Activated T-cell treated with anti-CD3 and anti-CD28 coated beads for 4 hours (primary cell): ENCODE results near the gene MED17.
"Not testable (repeated sequence)": the region's sequence is repeated elsewhere in the genome, so short reads cannot be mapped to it uniquely, and the experiment has no call there.

Experiments
- DNase-seq: peaks from one replicate; pipeline ENCODE4 v3.0.0-alpha.2; 2020

The MED17 gene, protein sequence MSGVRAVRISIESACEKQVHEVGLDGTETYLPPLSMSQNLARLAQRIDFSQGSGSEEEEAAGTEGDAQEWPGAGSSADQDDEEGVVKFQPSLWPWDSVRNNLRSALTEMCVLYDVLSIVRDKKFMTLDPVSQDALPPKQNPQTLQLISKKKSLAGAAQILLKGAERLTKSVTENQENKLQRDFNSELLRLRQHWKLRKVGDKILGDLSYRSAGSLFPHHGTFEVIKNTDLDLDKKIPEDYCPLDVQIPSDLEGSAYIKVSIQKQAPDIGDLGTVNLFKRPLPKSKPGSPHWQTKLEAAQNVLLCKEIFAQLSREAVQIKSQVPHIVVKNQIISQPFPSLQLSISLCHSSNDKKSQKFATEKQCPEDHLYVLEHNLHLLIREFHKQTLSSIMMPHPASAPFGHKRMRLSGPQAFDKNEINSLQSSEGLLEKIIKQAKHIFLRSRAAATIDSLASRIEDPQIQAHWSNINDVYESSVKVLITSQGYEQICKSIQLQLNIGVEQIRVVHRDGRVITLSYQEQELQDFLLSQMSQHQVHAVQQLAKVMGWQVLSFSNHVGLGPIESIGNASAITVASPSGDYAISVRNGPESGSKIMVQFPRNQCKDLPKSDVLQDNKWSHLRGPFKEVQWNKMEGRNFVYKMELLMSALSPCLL

DNA sequence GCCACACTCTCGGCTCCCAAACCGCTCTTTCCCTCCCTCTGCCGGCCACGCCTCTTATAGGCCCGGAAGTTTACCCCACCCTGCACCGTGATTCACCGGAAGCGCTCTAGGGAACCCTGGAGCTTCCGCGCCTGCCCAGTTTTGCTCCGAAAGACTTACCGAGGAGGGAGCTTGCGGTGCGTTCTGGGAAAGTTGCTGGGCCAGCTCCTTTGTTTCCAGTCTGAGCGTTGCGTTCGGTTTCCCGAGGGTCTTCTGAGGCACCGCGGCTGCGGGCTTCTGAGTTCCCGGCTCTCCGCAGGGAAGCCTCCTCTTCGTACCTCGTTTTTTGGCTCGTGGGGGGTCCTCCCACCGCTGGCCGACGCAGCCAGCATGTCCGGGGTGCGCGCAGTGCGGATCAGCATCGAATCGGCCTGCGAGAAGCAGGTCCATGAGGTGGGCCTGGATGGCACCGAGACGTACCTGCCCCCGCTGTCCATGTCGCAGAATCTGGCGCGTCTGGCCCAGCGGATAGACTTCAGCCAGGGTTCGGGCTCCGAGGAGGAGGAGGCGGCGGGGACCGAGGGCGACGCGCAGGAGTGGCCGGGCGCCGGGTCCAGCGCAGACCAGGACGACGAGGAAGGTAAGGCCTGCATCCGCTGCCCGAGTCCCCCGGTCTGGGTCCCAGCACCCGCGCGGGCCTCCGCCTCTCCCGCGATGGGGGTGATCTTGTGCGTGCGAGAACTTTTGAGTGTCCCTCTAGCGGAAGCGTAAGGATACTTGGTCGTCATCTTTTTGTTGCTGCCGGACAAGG, at the start of gene MED17:
Gene MED17, plus strand, starts transcription at position 138 of the 790 bp plus-strand sequence. Its CDS starts 232 bp downstream, at position 370.
- DNase-seq, result peak; percentile 86

DNA sequence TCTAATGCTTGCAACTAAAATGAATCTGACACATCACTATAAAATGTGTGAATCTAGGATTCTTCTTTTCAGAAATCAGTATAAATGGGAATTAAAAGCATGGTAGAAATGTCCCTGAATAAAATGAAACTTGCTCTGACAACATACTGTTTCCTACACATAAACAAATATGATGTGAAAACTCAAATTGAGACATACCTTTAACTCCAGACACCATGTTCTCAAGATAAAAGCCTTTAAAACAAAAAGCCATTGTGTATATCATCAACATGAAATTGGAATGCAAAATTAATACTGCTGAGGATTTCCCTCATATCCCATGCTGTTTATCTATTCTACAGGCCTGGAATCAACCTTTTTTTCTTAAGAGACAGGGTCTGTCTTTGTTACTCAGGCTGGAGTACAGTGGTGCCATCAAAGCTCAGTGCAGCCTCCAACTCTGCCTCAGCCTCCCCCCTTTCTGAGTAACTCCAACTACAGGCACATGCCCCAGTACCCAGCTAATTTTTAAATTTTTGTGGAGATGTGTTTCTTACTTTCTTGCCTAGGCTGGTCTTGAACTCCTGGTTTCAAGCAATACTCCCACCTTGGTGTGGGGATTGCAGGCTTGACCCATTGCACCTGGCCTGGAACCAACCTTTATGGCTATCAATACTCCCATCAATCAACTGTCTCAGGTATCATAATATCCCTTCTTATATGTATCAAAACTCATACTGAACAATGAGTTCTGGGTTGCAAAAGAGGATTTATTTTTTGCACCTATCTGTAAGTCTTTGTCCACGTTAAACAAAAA, 49.5 kb upstream of the MED17 start:
- DNase-seq, result no peak

DNA sequence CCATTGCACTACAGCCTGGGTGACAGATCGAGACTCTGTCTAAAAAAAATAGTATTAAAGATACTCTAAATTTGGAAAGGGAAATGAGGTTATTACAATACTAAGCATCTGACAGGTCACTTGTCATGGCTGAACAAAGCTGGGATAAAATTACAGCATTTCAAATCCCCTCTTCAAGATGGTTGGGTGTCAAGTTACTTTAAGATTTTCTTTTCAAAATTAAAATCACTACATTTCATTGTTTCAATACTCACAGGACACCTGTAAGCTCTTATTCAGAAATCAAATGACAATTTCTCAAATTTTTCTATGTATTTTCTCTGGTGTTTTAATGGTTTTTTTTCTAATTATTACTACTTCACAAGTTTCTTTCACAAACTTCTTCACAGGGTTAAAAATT, 48.5 kb upstream of the MED17 start:
- no peak for DNase-seq

DNA sequence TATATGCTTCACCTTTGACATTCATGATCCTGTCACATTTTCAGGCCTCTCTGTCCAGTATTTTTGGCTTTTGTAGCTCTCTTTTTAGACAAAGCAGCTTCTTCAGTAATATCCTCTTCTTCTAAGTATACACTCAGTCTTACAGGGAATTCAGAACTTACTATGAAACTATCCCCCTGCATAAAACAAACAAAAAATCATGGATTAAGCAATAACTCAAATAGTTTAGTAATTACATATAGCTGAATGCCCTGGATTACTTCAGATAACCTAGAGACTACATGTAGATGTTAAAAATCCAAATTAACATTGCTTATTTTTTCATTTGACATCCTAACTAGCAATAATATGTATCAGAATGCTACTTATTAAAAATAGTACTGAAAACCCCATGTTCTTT, 48.0 kb upstream of the MED17 start:
- no peak for DNase-seq

DNA sequence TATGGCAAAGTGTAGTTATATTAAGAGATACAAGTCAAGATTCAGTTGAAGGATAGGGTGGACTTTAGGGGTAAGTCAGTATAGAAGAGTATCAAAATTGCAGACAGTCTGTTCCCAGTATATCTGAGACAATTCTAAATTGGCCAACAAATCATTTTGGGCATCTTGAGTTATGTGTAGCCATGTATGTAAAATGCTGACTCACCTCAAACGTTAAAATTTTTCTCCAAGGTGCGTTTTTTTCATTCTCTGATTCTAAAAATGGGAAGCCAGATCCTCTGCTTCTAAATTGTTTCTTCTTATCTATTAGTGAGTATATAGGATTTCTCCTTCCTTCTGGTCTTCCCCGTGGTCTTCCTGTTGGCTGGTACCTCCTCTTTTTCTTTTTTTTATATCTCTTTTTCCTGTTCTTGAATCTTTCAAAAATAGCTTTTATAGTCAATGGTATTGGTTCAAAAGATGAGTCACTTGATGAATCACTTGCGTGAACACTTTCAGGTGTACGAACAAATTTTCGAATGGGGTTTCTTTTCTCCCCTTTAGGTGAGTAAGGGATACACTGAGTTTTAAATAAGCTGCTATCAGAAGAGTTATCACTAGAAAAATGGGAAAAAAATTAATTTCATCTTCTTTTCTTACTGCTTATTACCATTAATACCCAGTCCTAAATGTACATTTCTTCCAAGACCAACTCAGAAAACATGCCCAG, 46.0 kb upstream of the MED17 start:
- no peak for DNase-seq

DNA sequence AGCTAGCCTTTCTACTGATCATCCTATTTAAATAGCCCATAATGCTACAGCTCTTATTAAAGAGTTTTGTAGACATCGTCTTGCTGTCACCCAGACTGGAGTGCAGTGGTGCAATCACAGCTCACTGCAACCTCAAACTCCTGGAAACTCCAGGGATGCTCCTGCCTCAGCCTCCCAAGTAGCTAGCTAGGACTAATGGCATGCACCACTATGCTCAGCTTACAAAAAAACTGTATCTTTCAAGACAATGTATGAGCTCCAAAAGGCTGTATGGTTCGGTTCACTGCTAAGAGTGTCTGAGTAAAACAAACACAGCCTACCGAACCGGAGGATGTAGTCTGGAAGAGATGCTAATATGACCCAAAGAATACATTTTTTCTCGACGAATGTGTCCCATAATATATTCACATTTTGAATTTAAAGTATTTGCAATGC, 45.4 kb upstream of the MED17 start:
- no peak for DNase-seq

DNA sequence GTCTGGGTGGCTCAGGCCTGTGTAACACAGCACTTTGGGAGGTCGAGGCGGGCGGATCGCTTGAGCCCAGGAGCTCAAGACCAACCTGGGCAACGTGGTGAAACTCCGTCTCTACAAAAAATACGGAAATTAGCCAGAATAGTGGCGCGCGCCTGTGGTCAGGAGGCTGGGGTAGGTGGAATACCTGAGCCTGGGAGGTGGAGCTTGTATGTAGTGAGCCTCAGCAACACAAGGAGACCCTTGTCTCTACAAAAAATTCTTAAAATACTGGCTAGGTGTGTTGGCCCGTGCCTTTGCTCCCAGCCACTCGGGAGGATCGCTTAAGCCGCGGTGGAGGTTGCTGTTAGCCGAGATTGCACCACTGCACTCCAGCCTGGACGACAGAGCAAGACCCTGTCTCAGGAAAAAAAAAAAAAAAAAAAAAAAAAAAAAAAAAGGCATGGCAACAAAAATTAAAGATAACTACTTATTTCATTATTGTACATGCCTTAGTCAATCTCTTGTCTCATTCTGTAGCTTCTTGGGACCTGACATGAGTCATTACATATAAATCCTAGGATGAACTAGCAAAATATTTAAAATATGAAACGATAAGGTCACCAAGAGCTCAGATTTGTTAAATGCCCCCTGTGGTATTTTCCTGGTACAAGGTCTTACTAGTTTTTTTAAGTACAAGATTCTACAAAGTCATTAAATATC, 43.9 kb upstream of the MED17 start:
- DNase-seq, result peak; percentile 20

DNA sequence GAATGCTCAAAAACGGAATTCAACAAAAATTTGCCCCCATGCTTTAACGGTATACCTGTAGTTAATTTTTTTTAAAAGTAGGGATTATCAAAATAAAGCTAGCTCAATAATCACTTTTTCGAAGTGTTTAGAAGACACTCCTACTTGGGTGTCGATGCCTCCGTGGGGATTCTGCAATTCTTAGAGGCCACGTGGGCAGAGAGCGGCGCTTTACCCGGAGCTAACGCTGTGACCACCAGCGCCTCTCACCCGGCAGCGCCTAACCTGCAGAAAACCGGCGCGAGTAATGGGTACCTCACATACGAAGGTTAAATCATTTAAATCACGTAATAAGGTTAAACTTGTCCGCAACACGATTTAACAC, 43.4 kb upstream of the MED17 start:
- DNase-seq, result peak; percentile 52

DNA sequence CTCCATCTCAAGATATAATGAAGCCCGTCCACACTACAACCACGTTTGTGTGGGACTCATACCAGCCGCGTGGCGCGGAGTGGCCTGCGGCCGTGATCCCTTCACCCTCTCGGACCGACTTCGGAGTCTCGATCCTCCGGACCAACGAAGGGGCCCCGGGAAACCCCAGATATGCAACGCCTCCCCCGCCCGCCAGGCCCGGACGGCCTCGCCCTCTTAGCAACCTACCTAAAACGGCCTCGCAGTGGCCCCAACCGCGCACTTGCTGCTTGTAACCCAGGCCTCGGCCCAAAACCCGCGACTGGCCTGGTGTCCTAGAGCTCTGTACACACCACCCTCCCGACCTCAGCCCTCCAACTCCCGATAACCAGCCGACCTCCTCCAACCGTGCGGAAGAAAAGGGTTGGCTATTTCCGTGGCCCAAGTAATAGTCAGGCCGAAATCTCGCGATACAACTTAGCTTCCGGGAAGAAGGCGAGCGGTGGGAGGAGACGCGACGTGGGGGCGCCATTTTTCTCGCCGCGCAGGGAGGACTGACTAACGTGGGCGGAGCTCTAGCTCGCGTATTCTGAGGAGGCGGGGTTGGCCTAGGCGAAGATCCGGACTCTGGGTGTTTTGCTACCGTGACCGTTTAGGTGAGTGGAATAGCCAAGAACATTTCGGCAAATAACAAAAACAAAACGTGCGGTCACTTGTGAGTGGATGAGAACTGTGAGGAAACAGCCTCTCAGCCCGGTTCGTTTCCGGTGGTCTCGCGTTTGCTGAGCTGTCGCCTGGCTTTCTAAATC, 42.8 kb upstream of the MED17 start, which contains the start of the genes C11orf54 and TAF1D:
Gene C11orf54, plus strand, starts transcription at position 579 of the 788 bp plus-strand sequence. CDS start 5,722 bp downstream, outside the sequence.
Gene TAF1D, minus strand, starts transcription at position 402 of the 788 bp plus-strand sequence. CDS start 2,191 bp downstream, outside the sequence.
- DNase-seq, result peak; percentile 97

DNA sequence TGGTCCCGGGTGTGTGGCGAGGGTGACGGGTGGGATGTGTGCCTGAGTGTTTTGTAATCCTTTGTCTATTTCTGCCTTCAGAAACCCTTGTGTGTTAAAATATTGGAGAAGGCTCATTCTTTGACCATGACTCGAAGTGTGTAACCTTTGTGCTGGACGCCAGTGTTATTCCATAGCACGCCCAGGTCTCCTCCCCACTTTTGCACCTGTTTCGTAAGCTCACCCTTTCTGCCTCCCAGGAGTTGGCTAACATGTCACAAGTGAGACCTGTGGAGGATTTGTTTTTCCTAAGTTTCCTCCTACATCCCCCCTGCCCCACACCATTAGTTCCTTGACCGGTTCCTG, 42.2 kb upstream of the MED17 start:
- no peak for DNase-seq

DNA sequence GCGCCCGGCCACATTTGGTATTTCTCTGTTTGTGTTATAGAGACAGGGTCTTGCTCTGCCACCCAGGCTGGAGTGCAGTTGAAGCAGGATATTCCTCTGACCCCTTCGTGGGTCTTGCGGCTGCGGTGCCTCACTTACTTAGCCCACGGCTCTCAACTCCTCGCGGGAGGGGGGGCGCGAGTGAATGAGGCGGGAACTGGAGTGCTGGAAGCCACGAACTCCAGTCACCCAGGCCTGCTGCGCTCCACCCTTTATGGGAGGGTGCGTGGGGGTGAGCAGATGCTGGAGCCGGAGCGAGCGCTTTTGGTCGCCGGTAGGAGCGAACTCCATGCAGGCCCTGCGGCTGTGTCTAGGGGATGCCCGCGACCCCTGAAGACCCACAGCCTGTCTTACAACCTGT, 40.8 kb upstream of the MED17 start:
- no peak for DNase-seq

DNA sequence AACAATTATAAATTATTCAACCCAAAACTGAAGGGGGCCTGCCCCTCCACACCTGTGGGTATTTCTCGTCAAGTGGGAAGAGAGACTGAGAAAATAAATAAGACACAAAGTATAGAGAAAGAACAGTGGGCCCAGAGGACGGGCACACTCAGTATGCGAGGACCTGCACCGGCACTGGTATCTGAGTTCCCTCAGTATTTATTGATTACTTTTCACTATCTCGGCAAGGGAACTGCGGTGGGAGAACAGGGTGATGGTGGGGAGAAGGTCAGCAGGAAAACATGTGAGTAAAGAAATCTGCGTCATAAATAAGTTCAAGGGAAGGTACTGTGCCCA, 39.4 kb upstream of the MED17 start:
- DNase-seq, result no peak

DNA sequence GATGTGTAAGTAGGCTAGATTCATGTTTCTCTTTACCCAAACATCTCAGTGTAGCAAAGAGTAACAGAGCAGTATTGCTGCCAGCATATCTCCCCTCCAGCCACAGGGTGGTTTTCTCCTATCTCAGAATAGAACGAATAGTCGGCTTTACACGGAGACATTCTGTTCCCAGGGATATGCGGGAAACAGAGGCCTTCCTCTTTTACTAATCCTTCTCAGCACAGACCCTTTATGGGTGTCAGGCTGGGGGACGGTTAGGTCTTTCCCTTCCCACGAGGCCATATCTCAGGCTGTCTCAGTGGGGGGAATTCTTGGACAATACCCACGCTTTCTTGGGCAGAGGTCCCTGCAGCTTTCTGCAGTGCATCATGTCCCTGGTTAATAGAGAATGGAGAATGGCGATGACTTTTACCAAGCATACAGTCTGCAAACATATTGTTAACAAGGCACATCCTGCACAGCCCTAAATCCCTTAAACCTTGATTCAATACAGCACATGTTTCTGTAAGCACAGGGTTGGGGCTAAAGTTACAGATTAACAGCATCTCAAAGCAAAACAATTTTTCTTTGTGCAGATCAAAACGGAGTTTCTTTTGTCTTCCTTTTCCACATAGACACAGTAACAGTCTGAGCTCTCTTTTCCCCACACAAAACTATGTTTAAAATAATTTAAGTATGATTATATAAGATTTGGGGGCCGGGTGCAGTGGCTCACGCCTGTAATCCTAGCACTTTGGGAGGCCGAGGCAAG, 38.9 kb upstream of the MED17 start:
- not testable (repeated sequence) for DNase-seq

DNA sequence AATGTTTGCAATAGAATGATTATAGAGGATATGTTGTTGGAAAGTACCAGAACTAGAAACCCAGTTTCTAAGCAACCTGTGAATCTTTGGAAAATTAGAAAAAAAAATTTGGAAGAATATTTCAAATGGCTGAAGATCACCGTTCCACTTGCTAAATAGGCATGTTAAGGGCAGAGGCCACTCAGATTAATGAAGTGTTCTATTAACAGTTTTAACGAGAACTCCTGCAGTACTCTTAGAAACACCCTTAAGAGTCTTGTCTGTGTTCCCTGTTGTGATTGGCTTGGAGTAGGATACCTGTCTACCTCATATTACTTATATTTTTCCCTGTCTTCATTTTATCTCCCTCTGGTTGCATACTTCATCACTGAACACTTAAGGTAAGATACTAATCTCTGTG, 38.0 kb upstream of the MED17 start:
- DNase-seq, result no peak

DNA sequence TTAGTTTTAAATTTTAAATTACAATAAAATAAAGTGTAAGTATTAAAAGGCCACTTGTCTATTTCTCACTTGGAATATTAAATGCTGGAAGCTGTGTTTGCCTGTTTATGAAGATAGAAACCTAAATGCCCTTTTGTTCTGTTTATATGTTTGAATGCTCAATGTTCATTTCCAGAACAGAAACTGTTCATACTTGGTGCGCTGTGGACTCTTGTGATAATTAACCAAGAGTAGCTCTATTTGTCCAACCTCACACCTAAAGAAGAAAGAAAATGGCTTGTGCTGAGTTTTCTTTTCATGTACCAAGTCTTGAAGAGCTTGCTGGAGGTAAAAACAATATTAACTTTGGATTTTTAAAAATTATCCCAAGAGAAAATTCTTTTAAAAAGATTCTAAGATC, 37.0 kb upstream of the MED17 start:
- DNase-seq, result no peak

DNA sequence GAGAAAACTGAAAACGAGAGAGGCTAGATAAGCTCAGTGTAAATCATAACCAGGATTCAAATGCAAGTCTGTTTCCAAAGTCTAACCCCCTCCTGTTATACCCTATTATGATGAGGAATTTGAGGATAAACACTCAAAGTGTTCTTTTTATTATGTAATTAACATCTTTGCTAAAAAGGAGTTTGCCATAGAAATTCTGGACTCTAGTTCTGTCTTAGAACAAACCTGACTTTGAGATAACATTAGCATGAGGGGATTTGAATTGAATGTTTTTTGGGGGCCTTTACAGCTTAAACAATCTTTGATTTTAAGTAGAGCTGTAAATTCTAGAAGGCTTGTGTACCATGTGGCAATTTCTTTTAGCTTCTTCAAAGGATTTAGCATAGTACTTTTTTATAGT, 33.1 kb upstream of the MED17 start:
- no peak for DNase-seq

DNA sequence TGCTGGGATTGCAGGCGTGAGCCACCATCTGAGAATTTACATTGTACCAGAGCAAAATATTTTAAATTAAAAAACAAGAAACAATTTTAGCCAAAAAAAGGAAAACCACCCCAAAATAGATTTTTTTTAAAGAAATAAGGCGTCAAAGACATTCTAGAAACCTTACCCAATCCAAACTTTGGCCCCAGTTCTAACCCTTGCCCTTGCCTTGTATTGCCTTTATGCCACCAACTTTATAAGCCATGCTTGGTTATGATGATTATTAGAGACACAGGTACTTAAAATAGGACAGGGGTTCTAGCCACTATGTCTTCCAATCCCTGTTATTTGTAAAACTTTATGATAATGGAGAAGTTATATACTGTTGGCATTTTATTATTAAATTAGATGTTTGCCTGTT, 30.8 kb upstream of the MED17 start:
- no peak for DNase-seq

DNA sequence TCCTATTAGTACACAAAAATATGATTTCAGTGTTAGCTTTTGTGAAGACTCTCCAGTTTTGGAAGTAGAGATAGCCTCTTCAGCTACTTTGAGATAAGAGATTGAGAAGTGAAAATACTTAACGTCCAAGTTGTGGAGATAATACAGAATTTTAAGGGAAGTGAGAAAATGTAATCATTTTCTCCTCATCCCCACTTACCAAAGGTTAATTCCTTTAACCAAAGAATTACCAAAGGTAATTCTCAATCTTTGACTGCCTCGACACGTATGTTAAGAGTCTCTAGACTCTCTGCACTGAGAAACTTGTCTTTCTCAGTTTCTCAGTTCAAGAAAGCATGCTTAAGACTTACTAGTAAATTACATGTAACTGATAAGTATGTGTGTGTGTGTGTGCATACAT, 27.3 kb upstream of the MED17 start:
- DNase-seq, result no peak

DNA sequence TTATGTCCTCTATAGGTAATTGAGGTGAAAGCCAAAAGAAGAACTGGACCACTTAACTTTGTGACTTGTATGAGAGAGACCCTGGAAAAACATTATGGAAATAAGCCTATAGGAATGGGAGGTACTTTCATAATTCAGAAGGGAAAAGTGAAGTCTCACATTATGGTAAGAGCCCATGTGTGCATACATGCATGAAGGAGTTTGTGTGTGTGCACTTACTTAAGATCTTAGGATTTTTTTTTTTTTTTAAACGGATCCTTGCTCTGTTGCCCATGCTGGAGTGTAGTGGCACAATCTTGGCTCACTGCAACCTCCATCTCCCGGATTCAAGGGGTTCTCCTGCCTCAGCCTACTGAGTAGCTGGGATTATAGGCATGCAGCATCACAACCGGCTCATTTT, 26.8 kb upstream of the MED17 start:
- DNase-seq, result no peak
